Osteoblast (primary cell): Measurements from ENCODE around the gene LUZP2. TPM values are rescaled to one million over a fixed set of nuclear protein-coding genes. Genes with fewer than 3 reads are reported as not detected.

Experiments used
- DNase-seq: peaks from one replicate; pipeline ENCODE4 v3.0.0; 2011; ENCODE audit warnings: low spot score, mixed read lengths; ENCODE audit not compliant: insufficient read length; ENCODE audit errors: missing footprints
- H2AFZ ChIP-seq: 2 replicates; pipeline ENCODE4 v1.6.0; 2011; ENCODE audit warnings: mild to moderate bottlenecking, low read length
- H3K27ac ChIP-seq: 2 replicates; pipeline ENCODE4 v1.5.1; 2011; ENCODE audit warnings: mild to moderate bottlenecking, low read depth, low read length, moderate library complexity
- H3K27me3 ChIP-seq: 2 replicates; pipeline ENCODE4 v1.6.0; 2012; ENCODE audit warnings: mild to moderate bottlenecking, control low read depth, inconsistent platforms, low read length, moderate library complexity; ENCODE audit not compliant: insufficient read depth
- H3K36me3 ChIP-seq: 2 replicates; pipeline ENCODE4 v1.5.1; 2011; ENCODE audit warnings: mild to moderate bottlenecking, low read length, control low read depth, moderate library complexity; ENCODE audit not compliant: insufficient read depth
- H3K4me1 ChIP-seq: 2 replicates; pipeline ENCODE4 v1.5.1; 2011; ENCODE audit warnings: mild to moderate bottlenecking, low read length, control low read depth, moderate library complexity; ENCODE audit not compliant: insufficient read depth
- H3K4me2 ChIP-seq: 2 replicates; pipeline ENCODE4 v1.6.0; 2011; ENCODE audit warnings: mild to moderate bottlenecking, low read length; ENCODE audit not compliant: insufficient read depth
- H3K4me3 ChIP-seq: fragments of 200-600 bp; sonication (generic); 3 replicates; pipeline ENCODE4 v1.5.1; 2012; ENCODE audit warnings: mild to moderate bottlenecking, low read length, inconsistent platforms; ENCODE audit not compliant: insufficient read depth
- H3K79me2 ChIP-seq: 2 replicates; pipeline ENCODE4 v1.6.0; 2012; ENCODE audit warnings: mild to moderate bottlenecking, low read length, control low read depth, inconsistent platforms; ENCODE audit not compliant: insufficient read depth
- H3K9me3 ChIP-seq: 2 replicates; pipeline ENCODE4 v1.5.1; 2011; ENCODE audit warnings: low read depth, low read length, control low read depth
- H4K20me1 ChIP-seq: 2 replicates; pipeline ENCODE4 v1.6.0; 2012; ENCODE audit warnings: mild to moderate bottlenecking, low read length, control low read depth; ENCODE audit not compliant: insufficient read depth
- CTCF ChIP-seq: IDR thresholded peaks from 2 replicates; pipeline ENCODE4 v1.5.1; 2011; ENCODE audit warnings: mild to moderate bottlenecking, low read depth, low read length, moderate library complexity; ENCODE audit errors: extremely low read depth
- total RNA-seq: library from RNA; depleted of rRNA; stranded (reverse); fragments of >200 nt; gene quantifications from 2 replicates; pipeline ENCODE4 v1.2.3, GENCODE V29; 2012

Gene LUZP2
- total RNA-seq, 1 donor, result not detected

GRCh38 chr11:24587635-24588034 is 90.8 kb downstream of the LUZP2 start:
- no peak for DNase-seq
- Histone ChIP-seq H3K4me1 (no peaks in the 10 kb centered on the region), H3K4me3 (no peak overlapping the region), H3K4me2 (no peak overlapping the region), H3K9me3 (no peaks in the 10 kb centered on the region), H3K27ac (no peak overlapping the region), H3K36me3 (no peaks in the 10 kb centered on the region), H2AFZ (no peak overlapping the region), H4K20me1 (no peaks in the 10 kb centered on the region), H3K79me2 (no peaks in the 10 kb centered on the region), H3K27me3 (no peaks in the 10 kb centered on the region)
- TF ChIP-seq CTCF, result no peak

- no peak overlapping the region for H3K4me3 ChIP-seq
- no peaks in the 10 kb centered on the region for H4K20me1 ChIP-seq
- H3K36me3 ChIP-seq, result no peaks in the 10 kb centered on the region
- H2AFZ ChIP-seq, result no peak overlapping the region
- no peak overlapping the region for H3K27ac ChIP-seq
- H3K27me3 ChIP-seq, result no peaks in the 10 kb centered on the region
- TF ChIP-seq CTCF, result no peak
- no peak for DNase-seq
- no peaks in the 10 kb centered on the region for H3K4me1 ChIP-seq
- no peaks in the 10 kb centered on the region for H3K9me3 ChIP-seq
- H3K79me2 ChIP-seq, result no peaks in the 10 kb centered on the region
- H3K4me2 ChIP-seq, result no peak overlapping the region
Observed at GRCh38 chr11:24588081-24588480, 91.2 kb downstream of the LUZP2 start.

- no peak overlapping the region for H3K4me3 ChIP-seq
- no peak for DNase-seq
- no peak for TF ChIP-seq CTCF
Observed at GRCh38 chr11:24589064-24589463, 92.2 kb downstream of the LUZP2 start.

GRCh38 chr11:24591283-24591682 is 94.4 kb downstream of the LUZP2 start:
- H3K27me3 ChIP-seq, result no peaks in the 10 kb centered on the region
- no peak overlapping the region for H3K4me2 ChIP-seq
- no peak overlapping the region for H2AFZ ChIP-seq
- no peak for TF ChIP-seq CTCF
- H3K36me3 ChIP-seq, result no peaks in the 10 kb centered on the region
- no peaks in the 10 kb centered on the region for H4K20me1 ChIP-seq
- H3K4me1 ChIP-seq, result no peaks in the 10 kb centered on the region
- H3K27ac ChIP-seq, result no peak overlapping the region
- no peak overlapping the region for H3K4me3 ChIP-seq
- H3K79me2 ChIP-seq, result no peaks in the 10 kb centered on the region
- H3K9me3 ChIP-seq, result no peaks in the 10 kb centered on the region
- DNase-seq, result no peak

More at GRCh38 chr11:24589064-24589463, 92.2 kb downstream of the LUZP2 start:
- no peak overlapping the region for H2AFZ ChIP-seq
- H3K27me3 ChIP-seq, result no peaks in the 10 kb centered on the region
- H3K79me2 ChIP-seq, result no peaks in the 10 kb centered on the region
- H3K4me2 ChIP-seq, result no peak overlapping the region
- no peaks in the 10 kb centered on the region for H3K36me3 ChIP-seq
- H3K27ac ChIP-seq, result no peak overlapping the region
- H3K9me3 ChIP-seq, result no peaks in the 10 kb centered on the region
- H4K20me1 ChIP-seq, result no peaks in the 10 kb centered on the region
- no peaks in the 10 kb centered on the region for H3K4me1 ChIP-seq
